Progenitor cell of endocrine pancreas (in vitro differentiated cells): Measurements from ENCODE around the gene ZNF541. TPM values are rescaled to one million over a fixed set of nuclear protein-coding genes. Genes with fewer than 3 reads are reported as not detected.

Source experiments
- DNase-seq: peaks from one replicate; pipeline ENCODE4 v3.0.0; 2021; ENCODE audit warnings: low spot score; ENCODE audit not compliant: unreplicated experiment
- H3K27ac Mint-ChIP-seq: 2 replicates; pipeline ENCODE4 v1.8.0; 2021; ENCODE audit warnings: mild to moderate bottlenecking, moderate library complexity, mixed read lengths
- H3K27me3 Mint-ChIP-seq: 2 replicates; pipeline ENCODE4 v1.8.0; 2021; ENCODE audit warnings: mixed read lengths
- H3K36me3 Mint-ChIP-seq: 2 replicates; pipeline ENCODE4 v1.8.0; 2022; ENCODE audit warnings: mixed read lengths; ENCODE audit not compliant: insufficient read depth
- H3K4me1 Mint-ChIP-seq: 2 replicates; pipeline ENCODE4 v1.8.0; 2021; ENCODE audit warnings: low read depth, mixed read lengths
- H3K4me3 Mint-ChIP-seq: 2 replicates; pipeline ENCODE4 v1.8.0; 2021; ENCODE audit warnings: low read depth, mild to moderate bottlenecking, moderate library complexity, mixed read lengths
- H3K9me3 Mint-ChIP-seq: 2 replicates; pipeline ENCODE4 v1.8.0; 2021; ENCODE audit warnings: low read depth, mixed read lengths
- total RNA-seq: library from RNA; stranded (reverse); gene quantifications from 2 replicates; pipeline ENCODE4 v1.2.1, GENCODE V29; 2021
- TF ChIP-seq, protein P1 (sequence below): fragments of 200-600 bp; sonication (generic); IDR thresholded peaks from one replicate; pipeline ENCODE4 v1.5.0; 2021; ENCODE audit warnings: antibody characterized with exemption, mild to moderate bottlenecking; ENCODE audit not compliant: unreplicated experiment

ZNF541 gene
- total RNA-seq, 1 donor from 2014 or later = not detected

DNA sequence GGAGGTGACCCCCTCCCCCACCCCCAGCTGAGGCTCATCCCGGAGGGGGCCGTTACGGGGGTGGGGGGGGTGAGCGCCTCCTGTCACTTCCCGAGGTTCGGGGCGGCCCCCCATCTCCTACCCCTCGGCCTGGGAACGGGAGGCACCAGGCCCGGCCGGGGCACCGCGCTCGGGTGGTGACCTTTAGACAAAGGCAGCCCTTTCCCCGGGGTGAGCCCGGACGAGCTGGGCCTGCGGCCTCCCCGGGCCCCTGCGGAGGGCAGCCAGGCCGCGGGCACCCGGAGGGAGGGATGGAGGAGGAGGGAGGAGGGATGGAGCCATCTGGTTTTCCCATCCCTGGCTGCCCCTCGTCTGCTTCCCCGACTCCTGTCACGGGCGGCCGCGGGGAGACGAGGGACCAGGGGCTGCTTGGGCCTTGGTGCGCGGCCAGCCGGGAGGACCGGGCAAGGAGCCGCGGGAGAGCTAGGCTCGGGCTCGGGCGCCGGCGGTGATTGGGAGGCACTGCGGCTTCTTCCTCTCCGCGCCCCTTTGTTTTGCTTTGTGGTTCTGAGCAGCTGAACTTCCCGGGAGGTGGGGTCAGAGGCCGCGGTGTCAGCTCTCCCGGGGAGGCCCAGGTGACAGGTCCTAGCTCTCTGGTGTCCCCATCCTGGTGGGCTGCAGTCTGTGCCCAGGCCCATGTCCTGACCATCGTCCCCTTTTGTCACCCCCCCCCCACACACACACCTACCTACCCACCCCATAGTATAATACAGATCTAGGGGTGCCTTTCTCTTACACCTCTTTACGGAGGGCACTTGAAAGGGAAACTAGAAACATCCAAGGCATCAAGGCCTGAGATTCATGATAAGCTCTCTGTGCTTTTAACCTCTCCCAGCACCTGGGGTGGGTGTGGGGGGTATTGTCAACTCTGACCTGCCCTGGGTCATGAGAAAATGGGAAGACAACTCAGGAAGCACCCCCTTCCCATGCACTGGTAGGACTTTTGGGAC is 37.3 kb upstream of the ZNF541 start:
- Mint-ChIP-seq H3K27me3 (no peaks in the 10 kb centered on the region), H3K4me3 (peak overlapping the region; percentile 91), H3K4me1 (peaks cover 23% of the 10 kb centered on the region), H3K27ac (peak overlapping the region; percentile 84), H3K36me3 (peaks cover 3% of the 10 kb centered on the region), H3K9me3 (no peaks in the 10 kb centered on the region)
- peak; percentile 36 for DNase-seq
- TF ChIP-seq, protein P1, sequence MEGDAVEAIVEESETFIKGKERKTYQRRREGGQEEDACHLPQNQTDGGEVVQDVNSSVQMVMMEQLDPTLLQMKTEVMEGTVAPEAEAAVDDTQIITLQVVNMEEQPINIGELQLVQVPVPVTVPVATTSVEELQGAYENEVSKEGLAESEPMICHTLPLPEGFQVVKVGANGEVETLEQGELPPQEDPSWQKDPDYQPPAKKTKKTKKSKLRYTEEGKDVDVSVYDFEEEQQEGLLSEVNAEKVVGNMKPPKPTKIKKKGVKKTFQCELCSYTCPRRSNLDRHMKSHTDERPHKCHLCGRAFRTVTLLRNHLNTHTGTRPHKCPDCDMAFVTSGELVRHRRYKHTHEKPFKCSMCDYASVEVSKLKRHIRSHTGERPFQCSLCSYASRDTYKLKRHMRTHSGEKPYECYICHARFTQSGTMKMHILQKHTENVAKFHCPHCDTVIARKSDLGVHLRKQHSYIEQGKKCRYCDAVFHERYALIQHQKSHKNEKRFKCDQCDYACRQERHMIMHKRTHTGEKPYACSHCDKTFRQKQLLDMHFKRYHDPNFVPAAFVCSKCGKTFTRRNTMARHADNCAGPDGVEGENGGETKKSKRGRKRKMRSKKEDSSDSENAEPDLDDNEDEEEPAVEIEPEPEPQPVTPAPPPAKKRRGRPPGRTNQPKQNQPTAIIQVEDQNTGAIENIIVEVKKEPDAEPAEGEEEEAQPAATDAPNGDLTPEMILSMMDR = no peak

DNA sequence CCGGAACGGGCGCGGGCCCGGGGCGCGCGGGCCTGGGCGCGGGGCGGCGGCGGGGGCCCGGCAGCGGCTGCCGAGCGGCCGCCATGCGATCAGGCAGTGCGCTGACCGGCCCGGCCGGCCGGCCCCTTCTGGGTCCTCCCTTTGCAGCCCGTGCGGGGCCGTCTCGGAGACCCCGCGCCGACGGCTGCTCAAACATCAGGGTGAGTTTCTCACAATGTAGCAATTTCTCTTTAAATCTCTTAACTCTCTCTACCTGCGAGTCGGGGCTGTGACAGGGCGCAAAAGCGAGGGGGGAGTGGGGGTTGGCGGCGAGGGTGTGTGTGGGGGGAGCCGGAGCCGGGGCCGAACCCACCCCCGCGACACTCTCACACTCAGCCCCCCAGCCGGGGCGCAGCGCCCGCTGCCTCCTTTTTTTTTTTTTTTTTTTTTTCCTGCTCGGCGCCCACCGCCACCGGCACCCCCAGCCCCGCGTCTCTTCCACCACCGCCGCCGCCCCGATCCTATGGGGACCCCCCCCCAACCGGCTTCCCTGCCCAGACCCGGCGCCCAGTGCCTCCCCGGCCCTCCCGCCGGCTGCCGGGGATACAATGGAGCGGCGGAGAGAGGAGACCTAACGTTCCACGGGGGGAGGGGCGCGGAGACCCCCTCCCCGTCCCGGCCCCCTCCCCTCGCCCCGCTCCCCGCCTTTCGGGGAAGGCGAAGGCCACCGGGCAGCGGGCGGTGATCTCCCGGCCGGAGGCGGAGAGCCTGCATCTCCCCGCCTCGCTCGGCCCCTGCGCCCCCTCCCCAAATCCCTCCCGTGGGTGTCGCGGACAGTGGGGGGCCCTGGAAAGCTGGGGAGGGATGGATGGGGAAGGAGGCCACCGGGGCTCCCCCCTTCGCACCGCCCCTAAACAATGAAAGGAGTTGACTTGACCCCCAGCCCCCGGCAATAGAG is 36.3 kb upstream of the ZNF541 start, which contains the start of gene BICRA:
Gene BICRA, plus strand, starts transcription at position 166 of the 937 bp plus-strand sequence. CDS start 64,441 bp downstream, outside the sequence.
- Mint-ChIP-seq H3K9me3 (no peaks in the 10 kb centered on the region), H3K4me3 (peak within 1 kb of the TSS; percentile 91), H3K4me1 (peaks cover 23% of the 10 kb centered on the region), H3K36me3 (peaks cover 1% of the 10 kb centered on the region), H3K27ac (peak within 1 kb of the TSS; percentile 98), H3K27me3 (no peaks in the 10 kb centered on the region)
- DNase-seq = peak; percentile 77
- TF ChIP-seq, protein P1 = no peak

DNA sequence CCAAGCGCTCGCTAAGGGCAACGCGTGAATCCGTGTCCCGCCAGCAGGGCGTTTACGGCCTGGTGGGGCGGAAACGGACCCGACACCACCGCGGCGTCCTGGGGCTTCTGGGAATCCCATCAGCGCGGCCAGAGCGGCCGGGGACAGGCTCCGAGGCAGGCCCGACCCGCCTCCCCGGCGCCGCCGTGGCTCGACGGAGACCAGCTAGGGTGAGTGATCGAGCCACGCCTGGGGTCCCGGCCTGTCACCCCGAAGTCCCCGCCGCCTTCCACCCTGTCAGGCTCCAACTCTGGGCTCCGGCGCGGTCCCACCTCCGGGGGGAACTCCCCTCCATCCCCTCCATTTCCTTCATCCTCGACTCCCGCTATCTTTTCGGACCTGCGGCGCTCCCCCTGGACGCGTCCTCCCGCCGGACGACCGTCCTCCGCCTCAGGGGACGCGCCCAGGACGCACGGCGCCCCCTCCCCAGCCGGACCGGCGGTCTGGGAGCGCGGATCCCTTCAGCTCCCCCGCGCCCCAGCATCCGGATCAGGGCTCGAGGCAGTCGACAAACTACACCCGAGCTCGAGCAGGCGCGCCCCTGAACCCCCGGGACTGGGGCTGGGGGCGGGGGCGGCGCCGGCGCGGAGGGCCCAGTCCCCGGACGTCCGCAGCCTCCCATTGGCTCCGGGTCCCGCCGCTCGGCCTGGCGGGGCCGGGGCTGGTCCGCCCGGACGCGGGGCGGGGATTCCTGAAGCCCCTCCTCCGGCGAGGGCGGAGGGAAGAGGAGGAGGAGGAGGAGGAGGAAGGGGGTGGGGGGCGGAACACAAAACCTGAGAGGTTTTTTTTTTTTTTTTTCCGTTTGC is 35.3 kb upstream of the ZNF541 start:
- H3K9me3 Mint-ChIP-seq = no peaks in the 10 kb centered on the region
- H3K27me3 Mint-ChIP-seq = peaks cover 3% of the 10 kb centered on the region
- H3K4me1 Mint-ChIP-seq = peaks cover 18% of the 10 kb centered on the region
- H3K4me3 Mint-ChIP-seq = peak overlapping the region; percentile 81
- TF ChIP-seq, protein P1 = peak; percentile 38
- peak overlapping the region; percentile 90 for H3K27ac Mint-ChIP-seq
- DNase-seq = peak; percentile 93
- H3K36me3 Mint-ChIP-seq = no peaks in the 10 kb centered on the region

DNA sequence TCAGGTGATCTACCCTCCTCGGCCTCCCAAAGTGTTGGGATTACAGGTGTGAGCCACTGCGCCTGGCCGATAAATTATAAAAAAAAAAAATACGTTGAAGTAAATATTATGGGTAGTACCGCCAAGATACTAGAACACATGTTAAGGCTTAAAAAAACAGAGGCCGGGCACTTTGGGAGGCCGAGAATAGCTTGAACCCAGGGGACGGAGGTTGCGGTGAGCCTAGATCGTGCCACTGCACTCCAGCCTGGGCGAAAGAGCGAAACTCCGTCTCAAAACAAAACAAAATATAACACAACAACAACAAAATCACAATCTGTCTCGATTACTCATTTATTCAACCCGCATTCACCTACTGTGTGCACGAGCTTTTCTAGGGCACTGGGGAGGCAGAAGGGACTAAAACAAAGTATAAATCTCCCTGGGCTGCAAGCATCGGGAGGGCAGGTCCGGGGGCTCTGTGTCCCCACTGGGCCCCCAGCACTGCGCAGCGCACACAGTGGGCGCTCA is 34.7 kb upstream of the ZNF541 start:
- Mint-ChIP-seq H3K36me3 (no peaks in the 10 kb centered on the region), H3K27me3 (peaks cover 3% of the 10 kb centered on the region), H3K4me1 (peaks cover 14% of the 10 kb centered on the region), H3K4me3 (peak overlapping the region; percentile 81), H3K27ac (peak overlapping the region; percentile 90), H3K9me3 (no peaks in the 10 kb centered on the region)
- TF ChIP-seq, protein P1 = no peak
- no peak for DNase-seq
